ENCODE data around the gene NYAP1.
"Not testable (repeated sequence)": the region's sequence is repeated elsewhere in the genome, so short reads cannot be mapped to it uniquely, and the experiment has no call there.

NYAP1 gene

GRCh38 chr7:100483090-100483721 is 521 bp upstream of the NYAP1 start:
- peak; percentile 79 for DNase-seq (ENCODE audit: low spot score)

- DNase-seq (ENCODE audit: low spot score), result no peak
Measured at GRCh38 chr7:100484673-100485045, 932 bp downstream of the NYAP1 start.

- DNase-seq (ENCODE audit: low spot score), result no peak
Measured at GRCh38 chr7:100485471-100485876, 1.7 kb downstream of the NYAP1 start.

- DNase-seq (ENCODE audit: low spot score), result no peak
Measured at GRCh38 chr7:100486111-100486636, 2.4 kb downstream of the NYAP1 start.

- no peak for DNase-seq (ENCODE audit: low spot score)
Measured at GRCh38 chr7:100486753-100487446, 3.2 kb downstream of the NYAP1 start.

GRCh38 chr7:100488333-100489095 is 4.8 kb downstream of the NYAP1 start:
- no peak for DNase-seq (ENCODE audit: low spot score)

- no peak for DNase-seq (ENCODE audit: low spot score)
Measured at GRCh38 chr7:100489121-100489520, 5.4 kb downstream of the NYAP1 start.

- peak; percentile 56 for DNase-seq (ENCODE audit: low spot score)
Measured at GRCh38 chr7:100489824-100490223, 6.1 kb downstream of the NYAP1 start.

- no peak for DNase-seq (ENCODE audit: low spot score)
Measured at GRCh38 chr7:100490483-100491191, 6.9 kb downstream of the NYAP1 start.

GRCh38 chr7:100491192-100491578 is 7.5 kb downstream of the NYAP1 start:
- no peak for DNase-seq (ENCODE audit: low spot score)

- no peak for DNase-seq (ENCODE audit: low spot score)
Measured at GRCh38 chr7:100492738-100493475, 9.2 kb downstream of the NYAP1 start.

GRCh38 chr7:100493476-100494264 is 9.9 kb downstream of the NYAP1 start:
- DNase-seq (ENCODE audit: low spot score), result peak; percentile 59

- no peak for DNase-seq (ENCODE audit: low spot score)
Measured at GRCh38 chr7:100496509-100496908, 12.8 kb downstream of the NYAP1 start.

GRCh38 chr7:100500743-100501142 is 17.0 kb downstream of the NYAP1 start:
- DNase-seq (ENCODE audit: low spot score), result not testable (repeated sequence)

GRCh38 chr7:100504031-100504430 is 20.3 kb downstream of the NYAP1 start:
- DNase-seq (ENCODE audit: low spot score), result not testable (repeated sequence)

GRCh38 chr7:100504887-100505611 is 21.3 kb downstream of the NYAP1 start:
- no peak for DNase-seq (ENCODE audit: low spot score)

- DNase-seq (ENCODE audit: low spot score), result peak; percentile 30
Measured at GRCh38 chr7:100506356-100506923, 22.7 kb downstream of the NYAP1 start.

- no peak for DNase-seq (ENCODE audit: low spot score)
Measured at GRCh38 chr7:100509231-100509630, 25.5 kb downstream of the NYAP1 start.

GRCh38 chr7:100510437-100511239 is 26.9 kb downstream of the NYAP1 start:
- DNase-seq (ENCODE audit: low spot score), result peak; percentile 53
